Limb (tissue), 2 donors: ENCODE data around the gene LRRK1.
A peak's percentile ranks its signal among the peaks of the same experiment; 100 is the strongest.

Experiments used
- DNase-seq, 2 donors: peaks; one replicate each; pipeline ENCODE4 v3.0.0-alpha.2; 2016; ENCODE audit errors: extremely low spot score in 2 of 2

Gene LRRK1

GRCh38 chr15:101112336-101113113, 193.4 kb downstream of the LRRK1 start:
- peak in 1 of 2 donors; percentile 42 for DNase-seq

DNA sequence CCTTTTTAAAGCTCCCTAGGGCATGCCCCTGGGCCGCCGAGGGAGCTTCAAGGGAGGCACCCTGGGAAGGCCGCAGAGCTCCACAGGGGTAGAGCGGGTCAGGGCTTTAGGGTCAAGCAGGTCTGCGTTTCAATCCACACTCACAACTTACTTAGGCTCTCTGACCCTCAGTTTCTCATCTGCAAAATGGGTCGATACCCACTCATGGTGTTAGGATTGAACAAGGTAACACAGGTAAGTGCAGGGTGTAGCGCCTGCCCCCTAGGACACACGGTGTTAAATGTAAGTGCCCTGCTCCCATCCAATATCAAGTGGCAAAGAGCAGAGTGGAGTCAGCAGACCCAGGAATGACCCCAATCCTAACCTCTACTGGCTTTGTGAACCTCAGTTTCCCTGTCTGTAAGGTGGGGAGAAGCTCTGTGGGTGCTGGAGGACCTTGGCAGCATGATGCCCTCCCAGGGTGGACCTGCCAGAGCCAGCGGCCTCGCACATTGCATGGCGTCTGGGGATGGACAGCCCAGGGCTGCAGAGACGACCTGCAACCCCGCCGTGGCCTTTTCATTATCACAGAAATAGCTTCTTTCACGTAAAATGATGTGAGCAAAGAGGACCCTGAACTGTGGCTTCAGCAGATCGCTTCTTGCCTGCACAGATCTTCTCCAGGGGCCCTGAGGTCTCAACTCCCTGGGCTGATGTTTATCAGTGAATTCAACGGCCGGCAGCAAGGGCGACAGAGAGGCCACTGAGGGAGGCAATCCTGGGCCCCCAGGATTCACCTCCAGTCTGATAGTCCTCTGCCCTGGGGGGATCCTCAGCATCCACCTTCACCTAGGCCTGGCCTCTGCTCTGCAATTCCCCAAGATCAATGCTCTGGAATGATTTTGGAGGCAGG, 194.2 kb downstream of the LRRK1 start:
- DNase-seq: peak in 1 of 2 donors; percentile 17

GRCh38 chr15:101114166-101114565, 195.0 kb downstream of the LRRK1 start:
- no peak for DNase-seq

DNA sequence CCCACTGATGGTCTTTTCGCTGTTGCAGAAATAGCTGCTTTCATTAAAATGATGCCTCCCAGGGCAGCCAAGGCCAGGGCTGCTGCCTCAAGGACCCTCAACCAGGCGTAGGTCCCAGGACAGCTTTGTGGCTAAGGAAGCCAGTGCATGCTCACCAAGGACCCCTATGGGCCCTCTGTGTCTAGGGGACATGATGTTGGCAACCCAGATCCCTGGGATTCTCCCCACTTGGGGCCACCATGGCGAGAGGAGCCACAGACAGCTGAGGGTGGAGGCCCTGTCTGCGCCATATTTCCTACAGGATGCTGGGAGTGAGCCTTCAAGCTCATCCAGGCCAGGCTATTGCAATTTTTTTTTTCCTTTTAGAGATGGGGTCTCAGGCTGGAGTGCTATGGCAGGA, 195.5 kb downstream of the LRRK1 start:
- DNase-seq: peak in 1 of 2 donors; percentile 25

DNA sequence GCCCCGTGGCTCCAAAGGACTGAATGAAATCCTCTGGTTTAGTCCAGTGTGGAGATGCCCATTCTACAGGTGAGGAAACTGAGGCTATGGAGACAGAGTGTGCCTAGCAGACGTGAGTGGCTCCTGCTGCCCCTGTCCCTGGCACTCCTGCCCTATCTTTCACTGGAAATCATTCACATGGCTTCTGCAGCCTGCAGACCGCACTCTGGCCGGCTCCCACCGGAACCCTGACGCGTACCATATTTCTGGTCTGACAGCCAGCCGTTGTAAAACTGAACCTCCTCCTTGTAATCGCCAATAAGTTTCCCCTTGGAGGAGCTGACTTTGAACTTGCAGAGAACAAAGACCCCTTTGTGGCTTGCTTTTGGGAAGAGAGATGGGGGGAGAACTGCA, 196.2 kb downstream of the LRRK1 start:
- peak; percentile 79 for DNase-seq

DNA sequence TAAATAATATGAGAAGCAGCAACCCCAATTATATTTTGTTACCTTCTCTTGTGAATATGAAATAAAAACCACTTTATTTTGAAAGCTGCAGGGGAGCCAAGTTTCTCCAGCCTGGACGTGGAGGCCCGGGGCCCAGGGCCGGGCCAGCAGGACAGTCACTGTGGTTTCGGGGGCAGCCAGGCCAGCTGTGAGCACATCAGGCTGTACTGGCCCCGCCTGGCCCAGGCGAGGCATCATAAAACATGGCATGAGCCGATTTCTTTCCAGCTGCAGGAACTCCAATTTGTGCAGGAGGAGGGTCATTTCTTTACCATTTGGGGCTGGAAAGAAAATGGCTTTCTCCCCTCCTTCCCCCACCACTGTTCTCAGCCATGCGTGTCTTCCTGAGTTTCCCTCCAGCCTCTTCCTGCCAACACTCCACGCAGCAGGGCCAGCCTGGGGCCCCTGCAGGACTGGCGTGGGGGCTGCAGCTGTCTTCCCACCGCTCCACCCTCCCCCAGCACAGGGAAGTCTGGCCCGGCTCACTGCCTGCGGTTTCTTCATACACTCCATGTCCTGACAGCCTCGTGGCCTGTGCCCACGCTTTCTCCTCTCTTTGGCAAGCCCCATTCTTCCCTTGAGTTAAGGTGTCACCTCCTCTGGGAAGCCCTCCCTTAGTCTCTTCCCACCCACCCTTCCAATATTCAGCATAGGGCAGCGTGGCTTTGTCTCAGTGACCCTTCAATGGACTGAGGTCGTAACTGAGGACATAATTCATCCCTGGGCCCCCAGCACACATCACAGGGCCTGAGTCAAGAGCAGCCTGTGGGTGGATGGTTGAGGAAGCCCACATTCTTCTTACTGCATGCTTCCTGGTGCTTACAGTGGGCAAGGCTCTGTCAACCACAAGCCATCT, 196.9 kb downstream of the LRRK1 start:
- DNase-seq: peak; percentile 82 to 90

DNA sequence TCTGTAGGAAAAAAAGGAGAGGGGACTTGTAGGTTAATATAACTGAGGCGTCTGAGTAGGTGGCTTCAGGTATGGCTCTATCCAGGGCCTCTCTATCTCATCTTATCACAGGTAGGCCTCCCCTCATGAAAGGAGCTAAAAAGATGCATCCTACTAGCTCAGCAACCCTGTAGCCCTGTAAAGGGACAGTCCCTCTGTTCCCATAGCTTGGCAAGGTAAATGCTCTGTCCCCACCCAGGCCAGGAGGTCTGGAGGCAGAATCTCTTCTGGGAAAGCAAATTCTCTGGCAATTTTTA, 197.5 kb downstream of the LRRK1 start:
- no peak for DNase-seq

- no peak for DNase-seq
Measured at GRCh38 chr15:101118116-101118515, 199.0 kb downstream of the LRRK1 start.

GRCh38 chr15:101118615-101119014, 199.5 kb downstream of the LRRK1 start:
- peak in 1 of 2 donors; percentile 15 for DNase-seq

- DNase-seq: peak in 1 of 2 donors; percentile 20
Measured at GRCh38 chr15:101119181-101119580, 200.0 kb downstream of the LRRK1 start.
